GM18526 (cell line): ENCODE results near the gene AP5Z1.

Source experiments
- POLR2A ChIP-seq: IDR thresholded peaks from 3 replicates; pipeline ENCODE4 v1.6.1; 2011; ENCODE audit not compliant: insufficient read length; ENCODE audit errors: extremely low read depth

The AP5Z1 gene

DNA sequence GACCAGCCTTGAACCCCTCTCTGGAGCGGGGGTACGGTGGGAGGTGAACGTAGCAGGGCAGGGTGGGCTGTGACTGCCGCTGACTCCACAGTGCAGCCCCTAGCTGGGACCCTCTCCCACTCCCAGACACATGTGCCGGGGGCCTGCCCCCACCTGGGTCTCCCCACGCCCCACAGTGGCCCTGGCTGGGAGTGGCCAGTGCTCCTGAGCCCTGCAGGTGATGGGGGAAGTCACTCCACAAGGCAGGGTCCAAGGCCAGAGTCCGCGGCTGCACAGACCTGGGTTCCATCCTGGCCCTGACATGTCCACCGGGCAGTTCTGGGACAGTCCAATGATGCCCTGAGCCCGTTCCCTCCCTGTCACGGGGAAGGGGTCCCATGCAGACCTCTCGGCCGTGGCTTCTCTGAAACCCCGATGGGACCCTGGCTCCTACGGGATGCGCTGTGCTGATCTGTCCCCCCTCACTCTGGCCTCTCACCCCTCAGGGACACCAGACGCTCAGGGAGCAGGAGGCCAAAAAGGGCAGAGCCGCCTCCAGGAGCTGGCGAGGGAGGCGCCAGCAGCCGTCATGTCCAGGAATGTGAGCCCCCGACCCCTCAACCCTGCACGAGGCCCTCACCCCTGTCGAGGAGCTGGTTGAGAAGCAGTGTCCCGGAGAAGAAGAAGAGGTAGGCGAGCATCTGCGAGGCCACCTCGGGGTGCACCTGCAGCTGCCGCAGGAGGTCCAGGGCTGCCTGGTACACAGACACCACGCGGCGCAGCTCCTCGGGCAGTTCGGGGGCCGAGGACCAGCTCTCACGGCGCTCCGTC is 40.4 kb downstream of the AP5Z1 start:
- no peak for TF ChIP-seq POLR2A

GRCh38 chr7:4816419-4817080 is 41.1 kb downstream of the AP5Z1 start:
- TF ChIP-seq POLR2A = no peak

DNA sequence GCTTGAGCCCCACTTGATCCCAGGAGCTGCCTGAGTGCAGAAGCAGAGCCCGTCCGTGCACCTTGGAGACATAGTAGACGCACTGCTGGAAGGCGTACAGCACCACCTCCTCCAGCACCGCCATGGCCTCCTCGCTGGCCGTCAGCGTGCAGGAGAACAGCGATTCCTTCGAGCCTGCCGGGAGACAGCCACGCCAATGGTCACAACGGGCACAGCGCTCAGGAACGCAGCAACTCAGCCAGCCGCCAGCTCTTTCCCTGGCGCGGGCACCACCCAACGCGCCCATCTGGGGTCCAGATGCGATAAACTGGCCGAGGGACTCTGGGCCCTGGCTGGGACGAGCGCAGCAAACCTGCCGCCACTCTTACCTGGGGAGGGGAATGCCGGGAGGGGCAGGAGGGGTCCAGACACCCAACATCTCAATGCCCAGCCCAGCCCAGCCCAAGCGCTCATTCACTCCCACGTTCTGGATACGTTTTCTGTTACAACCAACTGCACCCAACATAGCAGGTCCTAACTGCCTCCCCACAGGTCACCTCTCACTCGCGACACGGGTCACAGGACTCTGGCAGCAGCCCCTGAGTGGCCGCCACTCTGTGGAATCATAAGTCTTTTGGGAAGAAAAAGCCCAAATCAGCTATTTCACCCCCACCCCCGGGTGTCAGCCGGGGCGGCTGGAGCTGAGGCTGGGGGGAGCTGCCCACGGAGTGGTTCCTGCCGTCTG is 41.9 kb downstream of the AP5Z1 start:
- TF ChIP-seq POLR2A = no peak

GRCh38 chr7:4818000-4818794 is 42.8 kb downstream of the AP5Z1 start:
- TF ChIP-seq POLR2A = no peak

DNA sequence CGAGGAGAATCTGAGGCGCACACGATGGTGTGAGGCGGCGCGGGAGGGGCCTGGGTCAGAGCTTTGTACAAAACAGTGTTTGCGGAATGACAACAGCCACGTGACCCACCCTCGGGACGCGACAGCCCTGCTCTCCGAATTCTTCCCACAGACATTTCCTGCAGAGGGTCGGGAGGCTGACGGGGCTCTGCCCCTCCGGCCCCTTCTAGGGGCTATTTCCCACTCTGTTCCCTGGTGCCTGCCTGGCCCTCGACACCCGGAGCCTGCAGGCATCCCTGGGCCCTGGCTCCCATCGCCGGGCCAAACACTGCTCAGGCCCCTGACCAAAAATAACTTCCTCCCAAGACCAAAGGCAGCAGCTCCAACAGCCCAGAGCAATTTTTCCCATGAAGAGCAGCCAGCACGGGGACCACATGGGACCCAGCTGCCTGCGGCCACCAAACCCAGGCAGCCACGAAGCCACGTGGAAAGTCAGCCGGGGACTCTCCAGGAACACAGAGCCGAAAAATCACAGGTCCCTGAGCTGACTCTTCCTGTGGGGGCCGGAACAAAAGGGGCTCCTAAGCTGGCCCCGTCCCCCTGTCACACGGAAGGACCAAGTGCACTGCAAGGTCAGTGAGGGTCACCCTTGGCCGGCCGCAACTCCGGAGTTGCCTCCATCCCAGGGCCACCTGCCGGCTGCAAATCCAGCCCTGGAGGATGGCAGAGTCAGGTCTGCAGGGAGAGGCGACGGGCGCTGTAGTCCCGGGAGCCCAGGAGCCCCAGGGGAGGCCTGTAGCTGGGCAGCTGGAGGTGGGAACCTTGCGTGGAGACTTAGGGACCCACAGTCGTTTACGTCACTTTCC is 44.4 kb downstream of the AP5Z1 start:
- no peak for TF ChIP-seq POLR2A

DNA sequence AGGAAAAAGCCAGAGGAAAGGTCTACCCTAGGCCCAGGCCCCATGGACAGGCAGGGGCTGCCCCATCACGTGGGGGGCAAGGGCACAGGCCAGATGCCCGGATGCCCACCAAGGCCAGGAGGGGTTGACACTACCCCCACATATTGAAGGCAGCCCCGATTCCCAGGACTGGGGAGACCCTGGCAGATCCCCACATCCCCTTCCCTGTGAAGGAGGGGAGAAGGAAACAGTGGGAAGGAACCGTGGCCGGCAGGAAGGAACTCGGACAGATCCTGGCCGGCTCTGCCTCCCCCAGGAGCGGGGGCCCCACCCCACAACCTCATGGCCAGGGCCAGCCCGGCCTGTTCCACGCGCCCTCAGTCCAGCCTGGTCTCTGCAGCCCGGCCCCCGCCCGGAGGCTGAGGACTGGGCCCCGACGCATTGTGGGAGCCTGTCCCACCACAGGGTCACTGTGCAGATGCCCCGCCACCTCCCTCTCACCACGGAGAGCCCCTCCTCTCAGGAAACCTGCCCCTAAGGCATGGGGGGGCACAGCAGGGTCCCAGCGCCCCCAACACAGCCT is 45.1 kb downstream of the AP5Z1 start:
- no peak for TF ChIP-seq POLR2A

- no peak for TF ChIP-seq POLR2A
Observed at GRCh38 chr7:4820967-4821471, 45.6 kb downstream of the AP5Z1 start.

DNA sequence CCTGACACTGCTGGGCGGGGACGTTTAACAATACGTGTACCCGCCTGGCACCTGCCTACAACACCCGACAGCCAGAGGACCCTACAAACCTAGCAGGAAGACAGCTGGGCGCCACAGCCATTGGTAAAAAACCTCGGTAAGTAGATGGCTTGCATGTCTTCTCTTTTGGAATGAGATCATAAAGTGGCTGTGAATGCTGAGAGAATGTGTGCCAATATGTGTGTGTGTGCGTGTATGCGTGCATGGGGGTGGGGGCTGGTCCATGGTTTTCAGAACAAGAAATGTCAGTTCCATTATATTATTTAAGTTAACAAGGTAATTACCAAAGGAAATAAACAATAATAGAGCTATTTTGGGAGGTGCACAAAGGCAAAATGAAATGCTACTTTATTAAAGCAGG is 47.3 kb downstream of the AP5Z1 start:
- TF ChIP-seq POLR2A = no peak

GRCh38 chr7:4823441-4824119 is 48.2 kb downstream of the AP5Z1 start:
- no peak for TF ChIP-seq POLR2A

- TF ChIP-seq POLR2A = no peak
Observed at GRCh38 chr7:4824120-4824775, 48.8 kb downstream of the AP5Z1 start.

DNA sequence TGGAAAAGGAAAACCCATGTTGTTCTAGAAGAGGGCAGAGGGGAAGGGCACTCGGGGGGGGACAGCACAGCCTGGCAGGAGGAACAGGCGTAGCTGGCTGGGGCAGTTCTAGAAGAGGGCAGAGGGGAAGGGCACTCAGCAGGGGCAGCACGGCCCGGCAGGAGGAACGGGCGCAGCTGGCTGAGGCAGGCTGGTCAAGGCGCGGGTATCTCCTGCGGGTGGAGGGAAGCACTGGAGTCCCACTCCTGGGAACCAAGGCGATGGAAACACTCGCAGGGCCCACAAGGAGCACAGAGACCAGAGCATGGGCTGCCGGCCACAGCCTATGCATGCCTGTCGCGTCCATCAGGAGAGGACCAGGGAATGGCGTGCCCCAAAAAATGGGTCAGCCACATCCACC is 49.7 kb downstream of the AP5Z1 start:
- no peak for TF ChIP-seq POLR2A

DNA sequence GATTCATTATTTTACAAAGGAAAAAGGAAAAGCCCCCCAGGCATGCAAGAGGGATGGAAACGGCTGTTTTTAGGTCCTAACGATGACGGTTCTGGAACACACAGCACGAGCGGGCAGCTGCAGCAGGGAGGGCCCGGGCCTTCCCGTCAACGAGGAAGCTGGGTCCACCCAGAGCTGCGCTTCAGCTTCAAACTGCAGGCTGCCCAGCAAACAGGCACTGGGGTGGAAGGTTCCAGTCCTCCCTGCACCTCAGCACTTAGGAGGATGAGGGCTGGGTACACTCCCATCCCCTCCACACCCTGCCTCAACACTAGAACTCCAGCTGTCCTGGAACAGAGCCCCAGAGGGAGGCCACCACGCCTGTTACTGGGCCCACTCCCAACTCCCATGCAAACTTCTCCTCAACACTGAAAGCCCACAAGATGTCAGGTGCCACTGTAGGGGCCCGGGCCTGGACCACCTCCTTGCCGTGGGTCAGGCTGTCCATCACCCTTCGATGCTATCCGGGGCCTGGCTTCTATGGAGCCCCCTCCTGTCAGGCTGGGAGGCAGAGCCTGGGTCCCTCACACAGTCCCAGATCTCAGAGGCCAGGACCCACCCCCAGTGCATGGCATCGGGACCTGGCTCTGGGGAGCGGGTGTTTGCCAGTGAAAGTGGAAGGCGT is 53.4 kb downstream of the AP5Z1 start:
- TF ChIP-seq POLR2A = no peak
